ENCODE measurements around the gene STK24.

The STK24 gene

GRCh38 chr13:98398581-98398980 lies 178.3 kb downstream of the STK24 start:
- DNase-seq = no peak

- DNase-seq = no peak
Observed at GRCh38 chr13:98397861-98398260, 179.0 kb downstream of the STK24 start.

GRCh38 chr13:98397221-98397620 lies 179.7 kb downstream of the STK24 start:
- DNase-seq = no peak

- no peak for DNase-seq
Observed at GRCh38 chr13:98396071-98396710, 180.7 kb downstream of the STK24 start.
